ENCODE data around the gene TRIAP1.

GRCh38 chr12:120460157-120460556 lies 14.0 kb upstream of the TRIAP1 start:
- TF ChIP-seq CTCF (IDR thresholded peaks at IDR 0.05; ENCODE audit: low read length): no peak
- TF ChIP-seq EZH2 (IDR thresholded peaks at IDR 0.05; ENCODE audit: borderline replicate concordance, low read length): no peak

All from OCI-LY1 (cell line).